ENCODE results near the gene MAST4. TPM values are rescaled to one million over a fixed set of nuclear protein-coding genes. Genes with fewer than 3 reads are reported as not detected.

MAST4 gene
- total and polyA plus RNA-seq, 2 of the 13 experiments (the other 11 are each of a cell fraction or from before 2014, with no cell fraction given): 3.4 to 3.7 TPM

GRCh38 chr5:67059744-67060490, 463.7 kb downstream of the MAST4 start:
- H3K79me2 ChIP-seq (ENCODE audit: insufficient read depth, low read length): no peaks in the 10 kb centered on the region
- no peaks in the 10 kb centered on the region for H3K27me3 ChIP-seq (ENCODE audit: control insufficient read depth in 1 of 2, insufficient read depth in 2 of 2, low read length in 2 of 2)
- 95% methylated on average over 6 of the region's 6 CpGs for WGBS (ENCODE audit: low lambda C conversion rate)
- H4K20me1 ChIP-seq (ENCODE audit: insufficient read depth, low read length): no peaks in the 10 kb centered on the region
- DNase-seq (ENCODE audit: low spot score) (no peak), ATAC-seq (no peak), FAIRE-seq (no peak)
- no peak overlapping the region for H3K4me2 ChIP-seq (ENCODE audit: low read depth, low read length)
- no peak overlapping the region for H3K4me3 ChIP-seq (replicated peaks in 1 of 3; ENCODE audit: insufficient read depth in 1 of 3, low read depth in 2 of 3, low read length in 3 of 3)
- H2AFZ ChIP-seq (ENCODE audit: low read length): no peak overlapping the region
- intact Hi-C loops (cut with micrococcal nuclease; ENCODE audit: unreplicated experiment) (no loop called here), in situ Hi-C loops (cut with HindIII; ENCODE audit: extremely low pct_ligation_motif_present, low pct_unique_long_range_greater_than_20kb) (no loop called here)
- no peaks in the 10 kb centered on the region for H3K9me3 ChIP-seq (ENCODE audit: low read length)
- no peaks in the 10 kb centered on the region for H3K36me3 ChIP-seq (replicated peaks in 1 of 2; ENCODE audit: control insufficient read depth in 1 of 2, insufficient read depth in 2 of 2, low read length in 2 of 2)
- POLR2A ChIA-PET: no interaction called here
- H3K9ac ChIP-seq (ENCODE audit: insufficient read depth, low read depth, low read length): no peak overlapping the region
- no peak overlapping the region for H3K27ac ChIP-seq (ENCODE audit: extremely low read length, insufficient read depth, low read length)
- no peak for TF ChIP-seq NAIF1 (CRISPR knock-in tag; IDR thresholded peaks at IDR 0.05; ENCODE audit: borderline replicate concordance)
- TF ChIP-seq GZF1 (CRISPR knock-in tag; IDR thresholded peaks at IDR 0.05): no peak
- no peak for TF ChIP-seq ZNF672 (CRISPR knock-in tag; IDR thresholded peaks at IDR 0.05)
- TF ChIP-seq U2AF1 (optimal IDR thresholded peaks at IDR 0.05; ENCODE audit: low read depth, low read length): no peak
- TF ChIP-seq HOXA5 (CRISPR knock-in tag; IDR thresholded peaks at IDR 0.05): no peak
- TF ChIP-seq, protein P1, sequence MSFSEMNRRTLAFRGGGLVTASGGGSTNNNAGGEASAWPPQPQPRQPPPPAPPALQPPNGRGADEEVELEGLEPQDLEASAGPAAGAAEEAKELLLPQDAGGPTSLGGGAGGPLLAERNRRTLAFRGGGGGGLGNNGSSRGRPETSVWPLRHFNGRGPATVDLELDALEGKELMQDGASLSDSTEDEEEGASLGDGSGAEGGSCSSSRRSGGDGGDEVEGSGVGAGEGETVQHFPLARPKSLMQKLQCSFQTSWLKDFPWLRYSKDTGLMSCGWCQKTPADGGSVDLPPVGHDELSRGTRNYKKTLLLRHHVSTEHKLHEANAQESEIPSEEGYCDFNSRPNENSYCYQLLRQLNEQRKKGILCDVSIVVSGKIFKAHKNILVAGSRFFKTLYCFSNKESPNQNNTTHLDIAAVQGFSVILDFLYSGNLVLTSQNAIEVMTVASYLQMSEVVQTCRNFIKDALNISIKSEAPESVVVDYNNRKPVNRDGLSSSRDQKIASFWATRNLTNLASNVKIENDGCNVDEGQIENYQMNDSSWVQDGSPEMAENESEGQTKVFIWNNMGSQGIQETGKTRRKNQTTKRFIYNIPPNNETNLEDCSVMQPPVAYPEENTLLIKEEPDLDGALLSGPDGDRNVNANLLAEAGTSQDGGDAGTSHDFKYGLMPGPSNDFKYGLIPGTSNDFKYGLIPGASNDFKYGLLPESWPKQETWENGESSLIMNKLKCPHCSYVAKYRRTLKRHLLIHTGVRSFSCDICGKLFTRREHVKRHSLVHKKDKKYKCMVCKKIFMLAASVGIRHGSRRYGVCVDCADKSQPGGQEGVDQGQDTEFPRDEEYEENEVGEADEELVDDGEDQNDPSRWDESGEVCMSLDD (CRISPR knock-in tag; IDR thresholded peaks at IDR 0.05; ENCODE audit: borderline replicate concordance): no peak
- TF ChIP-seq EZH2 (conservative IDR thresholded peaks at IDR 0.05; ENCODE audit: low read depth, low read length): no peak
- no peak for TF ChIP-seq ZNF33B (CRISPR knock-in tag; IDR thresholded peaks at IDR 0.05)
- TF ChIP-seq GATAD2A (CRISPR knock-in tag; IDR thresholded peaks at IDR 0.05): no peak
- TF ChIP-seq HOXD1 (CRISPR knock-in tag; IDR thresholded peaks at IDR 0.05): no peak
- TF ChIP-seq ZNF598 (CRISPR knock-in tag; IDR thresholded peaks at IDR 0.05; ENCODE audit: borderline replicate concordance): no peak
- no peak for TF ChIP-seq ZNF496 (CRISPR knock-in tag; IDR thresholded peaks at IDR 0.05; ENCODE audit: insufficient replicate concordance)
- TF ChIP-seq, protein P2, sequence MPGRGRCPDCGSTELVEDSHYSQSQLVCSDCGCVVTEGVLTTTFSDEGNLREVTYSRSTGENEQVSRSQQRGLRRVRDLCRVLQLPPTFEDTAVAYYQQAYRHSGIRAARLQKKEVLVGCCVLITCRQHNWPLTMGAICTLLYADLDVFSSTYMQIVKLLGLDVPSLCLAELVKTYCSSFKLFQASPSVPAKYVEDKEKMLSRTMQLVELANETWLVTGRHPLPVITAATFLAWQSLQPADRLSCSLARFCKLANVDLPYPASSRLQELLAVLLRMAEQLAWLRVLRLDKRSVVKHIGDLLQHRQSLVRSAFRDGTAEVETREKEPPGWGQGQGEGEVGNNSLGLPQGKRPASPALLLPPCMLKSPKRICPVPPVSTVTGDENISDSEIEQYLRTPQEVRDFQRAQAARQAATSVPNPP (CRISPR knock-in tag; IDR thresholded peaks at IDR 0.05): no peak
- TF ChIP-seq MAFG (CRISPR knock-in tag; IDR thresholded peaks at IDR 0.05): no peak
- no peak for TF ChIP-seq ZNF205 (CRISPR knock-in tag; IDR thresholded peaks at IDR 0.05)
- no peak for TF ChIP-seq FUBP1 (CRISPR knock-in tag; IDR thresholded peaks at IDR 0.05; ENCODE audit: borderline replicate concordance)
- TF ChIP-seq MTERF4 (CRISPR knock-in tag; IDR thresholded peaks at IDR 0.05): no peak
- BruUV-seq (replicated peaks): no TSS peak
- no peaks in the 10 kb centered on the region for H3K4me1 ChIP-seq (ENCODE audit: insufficient read depth, low read length)
- CTCF ChIA-PET (ENCODE audit: low intra/inter-chr PET ratio, low total read pairs): no interaction called here

Measured in HepG2 (cell line).